ENCODE results near the gene SSB. TPM values are rescaled to one million over a fixed set of nuclear protein-coding genes. Genes with fewer than 3 reads are reported as not detected.
"Not testable (repeated sequence)": the region's sequence is repeated elsewhere in the genome, so short reads cannot be mapped to it uniquely, and the experiment has no call there.

SSB gene
- total and polyA plus RNA-seq, 2 of the 4 experiments (the other 2 are of a cell fraction) = 41.2 to 75.5 TPM

- H3K36me3 ChIP-seq (ENCODE audit: control insufficient read depth, insufficient read depth, low read length) = peaks cover 28% of the 10 kb centered on the region
- no peak overlapping the region for H2AK5ac ChIP-seq (ENCODE audit: low read depth, low read length)
- no peak overlapping the region for H3K56ac ChIP-seq (ENCODE audit: extremely low read depth, insufficient read depth, low read length)
- no CpG with 5 or more reads among the region's 1 CpG for WGBS, 2 experiments (ENCODE audit: extremely low coverage in 2 of 2, insufficient read length in 1 of 2)
- H2BK15ac ChIP-seq (ENCODE audit: low read depth, low read length) = no peak overlapping the region
- no peak overlapping the region for H2AK9ac ChIP-seq (replicated peaks; ENCODE audit: low read depth, low read length, poor library complexity)
- no peak overlapping the region for H3K27ac ChIP-seq (ENCODE audit: insufficient read depth, low read length)
- no peak overlapping the region for H3K4me2 ChIP-seq (ENCODE audit: low read depth, low read length)
- peak; percentile 80; the same call in 1 of the 2 replicates for ATAC-seq (ENCODE audit: low read depth)
- H3K27me3 ChIP-seq (ENCODE audit: control insufficient read depth, insufficient read depth, low read length) = no peaks in the 10 kb centered on the region
- no peak overlapping the region for H4K91ac ChIP-seq (ENCODE audit: insufficient read depth, low read depth, low read length)
- no TSS peak for BruUV-seq (replicated peaks)
- ChIA-PET POLR2A (ENCODE audit: unreplicated experiment) (no interaction called here), CTCF (interaction anchor here (0.9 kb wide), 1 partner anchor 8 kb away, joined by 3 read pairs; the partner anchor contains the start of gene METTL5)
- no peaks in the 10 kb centered on the region; the same call in 1 of the 2 replicates for H4K20me1 ChIP-seq (ENCODE audit: insufficient read depth, low read length)
- no peak for TF ChIP-seq USF2 (IDR thresholded peaks at IDR 0.05; ENCODE audit: low read depth, low read length)
- TF ChIP-seq FOS (IDR thresholded peaks at IDR 0.05; ENCODE audit: low read depth, low read length) = 0 out of 2 replicates have a peak, but pooled peaks have one; percentile 22
- TF ChIP-seq RCOR1 (IDR thresholded peaks at IDR 0.05; ENCODE audit: insufficient replicate concordance, low read length) = no peak
- TF ChIP-seq CEBPB (IDR thresholded peaks at IDR 0.05; ENCODE audit: low read depth, low read length) = peak; percentile 87
- peaks cover 3 to 32% of the 10 kb centered on the region in 2 experiments; a peak in 2 of 4 replicates for H3K79me1 ChIP-seq (ENCODE audit: low read depth in 1 of 2, low read length in 2 of 2)
- no peak overlapping the region for H3K23ac ChIP-seq (ENCODE audit: low read depth, low read length)
- no peak overlapping the region for H2BK20ac ChIP-seq (ENCODE audit: low read depth, low read length)
- H3K9me3 ChIP-seq (ENCODE audit: control insufficient read depth, insufficient read depth, low read length) = no peaks in the 10 kb centered on the region
- no peak overlapping the region for H4K8ac ChIP-seq (ENCODE audit: low read depth in 2 of 2, low read length in 2 of 2)
- H2BK5ac ChIP-seq (ENCODE audit: low read depth, low read length, poor library complexity, severe bottlenecking) = no peak overlapping the region
- no peak overlapping the region for H4K5ac ChIP-seq (ENCODE audit: low read depth, low read length)
- no peak overlapping the region for H2AFZ ChIP-seq (replicated peaks; ENCODE audit: low read length, poor library complexity)
- intact Hi-C loops (cut with micrococcal nuclease) = no loop called here
- H2BK120ac ChIP-seq (ENCODE audit: low read depth, low read length) = no peak overlapping the region
- dilution Hi-C loops (cut with HindIII; ENCODE audit: low sequenced_read_pairs, unreplicated experiment) = no loop called here
- DNase-seq = peak; percentile 85
- in situ Hi-C loops (cut with MboI; ENCODE audit: low sequenced_read_pairs) = loop anchor here (25.0 kb wide), 1 partner anchor 1121 kb away; the partner anchor contains the start of gene GORASP2
- H3K18ac ChIP-seq (ENCODE audit: low read depth, low read length) = no peak overlapping the region
- no peak overlapping the region for H3K14ac ChIP-seq (replicated peaks; ENCODE audit: low read depth, low read length)
- H3K4me1 ChIP-seq (ENCODE audit: control insufficient read depth, insufficient read depth, low read length) = peaks cover 2% of the 10 kb centered on the region
- H3K9me1 ChIP-seq (ENCODE audit: insufficient read depth, low read length) = 0 out of 2 replicates have a peak, but pooled peaks cover 3% of the 10 kb centered on the region
- H3K4me3 ChIP-seq (ENCODE audit: insufficient read depth, low read depth, low read length) = no peak overlapping the region
- no peak overlapping the region for H3K4ac ChIP-seq (ENCODE audit: low read depth, low read length)
- H3K9ac ChIP-seq (ENCODE audit: low read depth, low read length) = no peak overlapping the region
Measured at GRCh38 chr2:169815849-169816248, 17.2 kb downstream of the SSB start.

DNA sequence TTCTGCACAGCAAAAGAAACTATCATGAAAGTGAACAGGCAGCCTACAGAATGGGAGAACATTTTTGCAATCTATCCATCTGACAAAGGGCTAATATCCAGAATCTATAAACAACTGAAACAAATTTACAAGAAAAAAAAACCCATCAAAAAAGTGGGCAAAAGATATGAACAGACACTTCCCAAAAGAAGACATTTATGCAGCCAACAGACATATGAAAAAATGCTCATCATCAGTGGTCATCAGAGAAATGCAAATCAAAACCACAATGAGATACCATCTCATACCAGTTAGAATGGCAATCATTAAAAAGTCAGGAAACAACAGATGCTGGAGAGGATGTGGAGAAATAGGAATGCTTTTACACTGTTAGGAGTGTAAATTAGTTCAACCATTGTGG, 18.3 kb downstream of the SSB start:
- H2BK15ac ChIP-seq (ENCODE audit: low read depth, low read length); dilution Hi-C loops (cut with HindIII; ENCODE audit: low sequenced_read_pairs, unreplicated experiment); H3K23ac ChIP-seq (ENCODE audit: low read depth, low read length); H2AK5ac ChIP-seq (ENCODE audit: low read depth, low read length); DNase-seq; H3K56ac ChIP-seq (ENCODE audit: extremely low read depth, insufficient read depth, low read length); H2BK120ac ChIP-seq (ENCODE audit: low read depth, low read length); H4K5ac ChIP-seq (ENCODE audit: low read depth, low read length); H3K18ac ChIP-seq (ENCODE audit: low read depth, low read length); H4K20me1 ChIP-seq (ENCODE audit: insufficient read depth, low read length); BruUV-seq (replicated peaks); H3K4me3 ChIP-seq (ENCODE audit: insufficient read depth, low read depth, low read length); ATAC-seq (ENCODE audit: low read depth); H2AK9ac ChIP-seq (replicated peaks; ENCODE audit: low read depth, low read length, poor library complexity); H3K27me3 ChIP-seq (ENCODE audit: control insufficient read depth, insufficient read depth, low read length); POLR2A ChIA-PET (ENCODE audit: unreplicated experiment); H2BK20ac ChIP-seq (ENCODE audit: low read depth, low read length); H3K9ac ChIP-seq (ENCODE audit: low read depth, low read length); H2AFZ ChIP-seq (replicated peaks; ENCODE audit: low read length, poor library complexity); H3K4ac ChIP-seq (ENCODE audit: low read depth, low read length); H4K91ac ChIP-seq (ENCODE audit: insufficient read depth, low read depth, low read length); CTCF ChIA-PET; H3K4me1 ChIP-seq (ENCODE audit: control insufficient read depth, insufficient read depth, low read length); H2BK5ac ChIP-seq (ENCODE audit: low read depth, low read length, poor library complexity, severe bottlenecking); H3K4me2 ChIP-seq (ENCODE audit: low read depth, low read length); H4K8ac ChIP-seq (ENCODE audit: low read depth in 2 of 2, low read length in 2 of 2); H3K9me3 ChIP-seq (ENCODE audit: control insufficient read depth, insufficient read depth, low read length); H3K9me1 ChIP-seq (ENCODE audit: insufficient read depth, low read length); intact Hi-C loops (cut with micrococcal nuclease); H3K27ac ChIP-seq (ENCODE audit: insufficient read depth, low read length); H3K14ac ChIP-seq (replicated peaks; ENCODE audit: low read depth, low read length): not testable (repeated sequence)
- Histone ChIP-seq H3K79me1 (ENCODE audit: low read depth in 1 of 2, low read length in 2 of 2) (peaks cover 3 to 35% of the 10 kb centered on the region in 2 experiments; a peak in 2 of 4 replicates), H3K36me3 (ENCODE audit: control insufficient read depth, insufficient read depth, low read length) (peaks cover 22% of the 10 kb centered on the region)
- in situ Hi-C loops (cut with MboI; ENCODE audit: low sequenced_read_pairs) = loop anchor here (25.0 kb wide), 1 partner anchor 1120 kb away; the partner anchor contains the start of gene GORASP2

Data from IMR-90 (cell line).